Activated CD4-positive, alpha-beta T cell treated with anti-CD3 and anti-CD28 coated beads for 1 hour (primary cell): ENCODE results near the gene VAV3.
"Not testable (repeated sequence)": the region's sequence is repeated elsewhere in the genome, so short reads cannot be mapped to it uniquely, and the experiment has no call there.

Source experiments
- DNase-seq: peaks from one replicate; pipeline ENCODE4 v3.0.0-alpha.2; 2020

VAV3 gene

GRCh38 chr1:107710005-107710404 is 255.0 kb downstream of the VAV3 start:
- no peak for DNase-seq

- no peak for DNase-seq
These were observed 257.9 kb downstream of the VAV3 start for GRCh38 chr1:107707111-107707510.

- no peak for DNase-seq
These were observed 258.8 kb downstream of the VAV3 start for GRCh38 chr1:107706182-107706581.

GRCh38 chr1:107704911-107705310 is 260.1 kb downstream of the VAV3 start:
- DNase-seq: no peak

DNA sequence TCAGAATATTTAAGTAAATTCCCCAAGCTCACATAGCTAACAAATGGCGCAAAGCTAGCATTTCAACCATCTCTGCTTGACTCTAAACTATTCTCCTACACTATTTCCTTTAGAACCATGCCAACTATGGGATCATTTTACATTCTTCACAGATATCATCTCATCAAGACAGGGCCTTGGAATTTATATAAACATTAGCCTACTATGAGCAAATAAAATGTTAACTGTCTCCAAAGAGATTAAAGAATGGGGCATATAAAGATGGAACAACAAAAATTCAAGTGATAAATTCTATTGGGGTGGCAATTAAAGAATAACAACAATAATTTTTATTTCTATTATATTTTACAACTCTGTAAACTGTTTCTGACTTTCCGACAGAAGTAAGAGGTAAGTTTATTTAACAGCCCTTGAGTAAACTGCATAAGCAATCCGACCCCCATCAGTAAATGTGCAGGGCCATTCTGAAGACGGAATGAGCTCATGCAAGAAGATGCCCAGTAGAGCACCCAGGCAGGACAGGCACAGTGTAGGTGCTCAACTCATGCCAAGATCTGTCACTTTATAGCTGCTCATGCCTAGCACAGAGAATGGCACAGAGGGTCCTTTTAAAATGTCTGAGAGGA is 261.9 kb downstream of the VAV3 start:
- no peak for DNase-seq

DNA sequence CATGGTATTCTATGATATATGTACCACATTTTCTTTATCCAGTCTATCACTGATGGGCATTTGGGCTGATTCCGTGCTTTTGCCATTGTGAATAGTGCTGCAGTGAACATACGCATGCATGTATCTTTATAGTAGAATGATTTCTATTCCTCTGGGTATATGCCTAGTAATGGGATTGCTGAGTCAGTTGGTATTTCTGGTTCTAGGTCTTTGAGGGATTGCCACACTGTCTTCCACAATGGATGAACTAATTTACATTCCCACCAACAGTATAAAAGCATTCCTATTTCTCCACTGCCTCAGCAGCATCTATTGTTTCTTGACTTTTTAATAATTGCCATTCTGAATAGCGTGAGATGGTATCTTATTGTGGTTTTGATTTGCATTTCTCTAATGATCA is 264.3 kb downstream of the VAV3 start:
- not testable (repeated sequence) for DNase-seq

GRCh38 chr1:107698161-107698560 is 266.8 kb downstream of the VAV3 start:
- DNase-seq: no peak

- no peak for DNase-seq
These were observed 269.6 kb downstream of the VAV3 start for GRCh38 chr1:107695341-107695740.

DNA sequence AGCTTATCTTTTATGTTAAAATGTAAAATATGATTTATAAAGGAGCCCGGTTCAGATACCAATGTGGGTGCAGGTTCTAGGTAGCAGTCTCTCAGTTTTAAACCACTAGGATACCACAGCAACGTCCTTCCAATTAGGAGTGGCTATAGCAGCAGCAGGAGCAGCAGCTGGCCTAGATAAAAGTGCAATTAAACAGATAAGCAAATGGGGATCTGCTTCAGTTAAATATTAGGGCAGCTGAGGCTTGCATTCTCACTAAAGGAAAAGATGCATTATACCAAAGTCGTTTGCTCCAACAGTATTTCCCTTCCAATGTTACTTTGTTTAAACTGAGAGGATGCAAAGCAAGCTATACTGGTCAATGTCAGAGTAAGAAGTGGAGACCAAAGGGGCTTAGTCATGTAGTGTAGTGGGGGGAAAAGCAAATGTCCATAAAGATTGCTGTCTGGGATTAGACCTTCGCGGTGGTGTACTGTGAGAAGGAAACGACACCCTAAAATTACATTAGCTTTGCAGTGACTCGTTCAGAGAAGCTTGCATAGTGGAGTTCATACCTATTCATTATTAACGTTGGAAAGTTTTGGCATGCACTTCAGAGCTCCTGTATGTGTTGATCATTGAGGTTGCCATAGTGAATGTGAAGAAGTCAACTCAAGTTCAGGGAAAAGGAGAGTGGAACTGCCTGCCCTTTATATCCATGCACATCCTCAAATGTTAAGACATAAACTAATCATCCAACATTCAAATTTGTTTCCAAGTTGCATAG is 272.2 kb downstream of the VAV3 start:
- DNase-seq: no peak

- DNase-seq: no peak
These were observed 273.4 kb downstream of the VAV3 start for GRCh38 chr1:107691540-107691939.

GRCh38 chr1:107690491-107690890 is 274.5 kb downstream of the VAV3 start:
- DNase-seq: no peak

GRCh38 chr1:107689733-107690132 is 275.2 kb downstream of the VAV3 start:
- no peak for DNase-seq

GRCh38 chr1:107689159-107689558 is 275.8 kb downstream of the VAV3 start:
- DNase-seq: no peak

DNA sequence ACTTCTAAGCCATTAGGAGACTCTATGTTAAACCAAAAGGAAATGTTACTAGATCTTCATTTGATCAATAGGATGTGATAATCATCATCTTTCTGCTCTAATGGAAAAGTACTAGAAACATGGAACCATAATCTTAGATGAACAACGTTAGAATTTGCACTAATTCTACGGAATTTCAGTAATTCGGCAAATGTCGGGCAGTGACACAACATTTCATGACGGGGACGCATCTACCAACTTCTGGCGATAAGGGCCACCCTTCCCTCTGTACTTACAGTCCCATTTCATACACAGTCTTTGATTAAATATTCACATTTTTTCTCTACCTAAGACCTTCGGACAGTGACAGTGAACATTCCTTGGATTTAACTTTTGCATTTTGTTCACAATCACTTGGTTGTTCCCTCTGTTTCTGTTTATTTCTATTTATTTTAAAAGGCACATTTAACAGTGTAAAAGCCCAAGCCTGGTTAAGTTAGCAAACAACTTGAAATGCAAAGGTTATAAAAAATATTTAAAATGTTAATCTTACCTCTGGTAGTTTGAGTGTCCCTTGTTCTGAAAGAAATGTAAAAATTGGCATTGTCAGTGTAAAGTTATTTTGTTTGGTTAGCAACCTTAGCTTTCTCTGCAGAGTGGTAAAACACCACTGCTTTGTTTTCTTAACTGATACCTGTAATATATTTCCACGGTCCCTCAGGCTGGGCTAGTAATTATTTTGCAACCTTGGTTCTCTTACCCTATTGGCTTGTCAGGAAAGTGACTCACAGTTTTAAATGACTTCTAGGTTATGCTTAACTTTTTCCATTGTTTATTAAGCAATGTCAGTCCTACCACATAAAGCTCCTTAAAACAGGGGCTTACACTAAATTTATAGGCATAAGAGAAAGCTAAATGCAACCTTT is 276.9 kb downstream of the VAV3 start:
- no peak for DNase-seq

DNA sequence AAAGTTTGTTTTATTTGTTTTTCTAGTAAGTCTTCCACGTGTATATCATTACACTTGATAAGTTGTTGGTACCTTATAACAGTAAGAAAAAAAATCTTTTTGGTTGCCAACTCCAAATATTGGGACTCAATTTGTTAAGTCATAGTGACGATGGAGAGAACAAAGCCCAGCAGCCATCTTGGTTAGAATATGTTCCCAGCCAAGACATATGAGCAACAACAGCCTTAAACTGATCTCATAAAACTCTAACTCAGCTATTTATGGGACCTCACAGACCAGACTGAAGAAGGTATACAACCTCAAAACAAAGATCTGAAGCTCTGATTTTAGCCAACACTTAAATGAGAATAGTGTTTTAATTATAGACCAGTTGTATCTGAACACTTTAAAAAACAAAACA is 281.3 kb downstream of the VAV3 start:
- DNase-seq: no peak

DNA sequence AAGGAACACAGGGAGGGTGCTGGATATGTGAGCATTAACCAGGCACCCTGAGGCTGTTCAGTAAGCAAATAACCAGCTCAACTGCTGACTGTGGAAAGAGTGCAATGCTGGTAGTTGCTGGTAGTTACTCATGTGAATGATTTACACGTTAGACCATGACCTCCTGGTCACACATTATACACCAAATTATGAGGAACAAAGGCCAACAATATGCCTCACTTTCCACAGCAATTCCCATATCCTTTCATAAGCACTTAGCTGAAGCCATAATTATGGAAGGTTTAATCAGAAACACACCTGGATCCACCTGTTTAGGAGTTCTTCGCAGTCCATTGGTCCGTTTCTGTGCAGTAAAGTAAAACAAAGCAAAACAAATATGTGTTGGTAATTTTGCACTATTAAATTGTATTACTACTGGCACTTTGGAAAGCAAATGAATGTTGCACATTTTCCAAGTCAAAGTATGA is 281.8 kb downstream of the VAV3 start:
- DNase-seq: no peak

- no peak for DNase-seq
These were observed 282.5 kb downstream of the VAV3 start for GRCh38 chr1:107682467-107682866.

GRCh38 chr1:107681001-107681479 is 283.9 kb downstream of the VAV3 start:
- DNase-seq: no peak

GRCh38 chr1:107680579-107680985 is 284.4 kb downstream of the VAV3 start:
- DNase-seq: no peak

DNA sequence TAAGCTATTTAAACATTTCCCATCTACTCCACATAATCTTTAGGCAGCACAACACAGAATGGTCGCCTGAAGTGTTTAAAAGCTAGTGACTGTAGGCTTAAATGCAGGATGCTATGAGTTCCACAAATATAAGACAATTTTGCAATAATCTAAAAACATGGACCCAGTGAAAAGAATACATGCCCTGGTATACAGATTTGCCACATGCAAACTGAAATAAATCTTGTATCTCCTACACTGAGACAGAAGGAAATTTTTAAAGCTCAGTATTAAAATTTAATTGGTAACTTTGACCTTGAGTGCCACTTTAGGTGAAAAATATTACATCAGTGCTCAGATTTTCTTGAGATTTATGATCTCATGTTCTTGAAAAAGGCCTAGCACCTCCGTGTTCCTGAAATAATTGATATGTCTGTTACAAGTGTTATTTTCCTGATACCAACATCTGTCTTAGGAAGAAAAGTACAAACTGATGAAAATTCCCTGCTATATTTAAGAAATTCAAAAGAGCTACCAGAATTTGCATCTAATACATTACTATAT is 285.5 kb downstream of the VAV3 start:
- no peak for DNase-seq

DNA sequence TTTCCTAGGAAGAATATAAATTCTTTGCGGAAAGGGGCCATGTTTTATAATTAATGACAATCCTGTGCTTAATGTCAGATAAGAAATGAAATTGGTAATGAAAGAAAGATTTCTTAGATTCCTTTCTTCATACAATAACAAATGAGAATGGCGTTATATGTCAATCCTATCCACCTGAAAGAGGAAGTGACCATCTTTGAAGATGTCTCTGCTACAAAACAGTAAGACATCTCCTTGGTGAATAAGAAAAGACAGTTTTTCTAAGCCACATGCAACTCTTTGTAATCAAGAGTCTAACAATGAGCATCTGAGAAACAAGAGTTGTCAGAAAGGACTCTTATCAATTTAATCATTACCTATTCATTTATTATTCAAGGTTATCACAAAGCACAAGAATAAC is 286.0 kb downstream of the VAV3 start:
- DNase-seq: no peak

DNA sequence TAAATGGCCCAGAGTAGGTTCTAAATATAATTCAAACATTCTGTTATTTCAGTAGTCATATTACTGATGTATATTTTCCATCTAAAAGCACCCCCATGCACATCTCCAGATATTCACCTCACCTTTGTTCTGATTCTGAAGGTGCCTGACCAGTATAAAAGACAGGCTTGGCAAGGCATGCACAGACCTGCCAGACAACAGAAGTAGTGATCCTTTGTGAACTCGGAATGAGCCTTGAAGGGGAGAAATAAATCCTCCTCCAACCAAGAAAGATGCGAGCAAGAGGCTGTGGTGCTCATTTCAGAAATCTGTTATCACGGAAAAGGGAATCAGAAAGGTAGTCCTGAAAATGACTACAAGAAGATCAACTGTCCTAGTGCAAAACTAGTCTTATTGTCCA is 287.3 kb downstream of the VAV3 start:
- no peak for DNase-seq

DNA sequence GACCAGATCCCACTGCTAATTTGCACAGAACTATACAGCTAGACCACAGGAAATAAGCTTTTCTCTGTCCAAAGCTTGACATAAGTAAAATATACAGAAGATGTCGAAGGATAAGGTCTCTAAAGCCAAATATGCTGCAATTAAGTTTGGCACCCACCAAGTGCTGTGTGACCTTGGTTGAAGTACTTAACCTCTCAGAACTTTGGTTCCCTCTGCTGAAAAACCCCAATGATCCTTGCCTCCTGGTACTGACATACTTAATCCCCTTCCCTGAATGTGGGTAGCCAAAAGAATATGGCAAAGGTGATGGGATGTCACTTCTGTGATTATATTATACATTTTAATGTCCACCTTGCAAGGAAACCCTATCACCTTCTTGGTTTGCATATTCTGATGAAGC is 290.5 kb downstream of the VAV3 start:
- DNase-seq: no peak
